Gastrocnemius medialis (tissue), 4 donors: Measurements from ENCODE around the gene CRHR1. TPM values are rescaled to one million over a fixed set of nuclear protein-coding genes. Genes with fewer than 3 reads are reported as not detected.

Experiments used
- ATAC-seq, 2 donors: fragments of 150-250 bp; one replicate each; pipeline ENCODE4 v1.9.1; 2016
- DNase-seq, 2 donors: peaks; one replicate each; pipeline ENCODE4 v3.0.0-alpha.2; 2019
- H3K27ac ChIP-seq, 4 donors: fragments of 200-600 bp; sonication (generic); 1 replicate in 1 of 4; 2 replicates in 3 of 4; pipeline ENCODE4 v1.5.1; 2016 to 2018; ENCODE audit warnings: mild to moderate bottlenecking in 2 of 4, moderate library complexity in 1 of 4
- H3K27me3 ChIP-seq, 3 donors: fragments of 200-600 bp; sonication (generic) in 2 of 3; 1 replicate in 1 of 3; 2 replicates in 2 of 3; pipeline versions ENCODE4 v1.5.1 to v1.6.0; 2016 to 2019; ENCODE audit warnings: mild to moderate bottlenecking in 1 of 3, moderate library complexity in 1 of 3
- H3K36me3 ChIP-seq, 2 donors: fragments of 200-600 bp; sonication (generic) in 1 of 2; one replicate each; pipeline ENCODE4 v1.5.1; 2017 to 2018
- H3K4me1 ChIP-seq, 2 donors: fragments of 200-600 bp; sonication (generic) in 1 of 2; one replicate each; pipeline ENCODE4 v1.5.1; 2016 to 2017; ENCODE audit warnings: mild to moderate bottlenecking in 2 of 2
- H3K4me3 ChIP-seq, 4 donors: fragments of 200-600 bp; sonication (generic) in 3 of 4; 1 replicate in 1 of 4; 2 replicates in 3 of 4; pipeline ENCODE4 v1.5.1; 2016 to 2019; ENCODE audit warnings: mild to moderate bottlenecking in 2 of 4
- H3K9me3 ChIP-seq, 3 donors: fragments of 200-600 bp; sonication (generic) in 2 of 3; 1 replicate in 1 of 3; 2 replicates in 2 of 3; pipeline ENCODE4 v1.5.1; 2016 to 2019
- POLR2A ChIP-seq, 2 donors: fragments of 450-650 bp; IDR thresholded peaks; one replicate each; pipeline ENCODE4 v1.6.1; 2017; ENCODE audit warnings: antibody characterized with exemption in 2 of 2, mild to moderate bottlenecking in 2 of 2, moderate library complexity in 2 of 2
- in situ Hi-C, 4 donors: fragments of 200-750 bp; cut with MboI; loops; one replicate each; pipeline versions ENCODE4 v1.15.0 to v1.8.0; 2017; ENCODE audit warnings: low sequenced_read_pairs in 4 of 4
- intact Hi-C: fragments of 100-400 bp; cut with DNase I; formaldehyde crosslinking; loops from one replicate; pipeline ENCODE4 v1.15.1; 2023; ENCODE audit warnings: low total_unique reads
- total RNA-seq, 4 donors: library from RNA; depleted of rRNA; stranded (reverse); fragments of >200 nt; gene quantifications; one replicate each; pipeline versions ENCODE4 v1.1.0 to v1.2.3, GENCODE V29; 2016
- TF ChIP-seq, protein P1 (sequence below), 5 experiments: fragments of 450-650 bp in 3 of 5; fragments of 200-600 bp in 2 of 5; sonication (generic) in 2 of 5; IDR thresholded peaks in 4 of 5; conservative IDR thresholded peaks in 1 of 5; 1 replicate in 4 of 5; 2 replicates in 1 of 5; pipeline ENCODE4 v1.5.1; 2016 to 2019; ENCODE audit warnings: antibody characterized with exemption in 5 of 5, mild to moderate bottlenecking in 3 of 5, moderate library complexity in 3 of 5

Gene CRHR1
- total RNA-seq, 4 donors from 2014 or later, result not detected

GRCh38 chr17:45751466-45751865, 32.7 kb upstream of the CRHR1 start:
- Histone ChIP-seq H3K27ac (no peak overlapping the region), H3K36me3 (no peaks in the 10 kb centered on the region), H3K9me3 (no peaks in the 10 kb centered on the region), H3K4me3 (no peak overlapping the region), H3K4me1 (no peaks in the 10 kb centered on the region), H3K27me3 (peaks cover 1 to 25% (median 10%) of the 10 kb centered on the region in 3 donors)
- in situ Hi-C loops, result no loop called here
- DNase-seq (no peak), ATAC-seq (no peak)
- TF ChIP-seq POLR2A (IDR thresholded peaks at IDR 0.05), result no peak
- TF ChIP-seq, protein P1, sequence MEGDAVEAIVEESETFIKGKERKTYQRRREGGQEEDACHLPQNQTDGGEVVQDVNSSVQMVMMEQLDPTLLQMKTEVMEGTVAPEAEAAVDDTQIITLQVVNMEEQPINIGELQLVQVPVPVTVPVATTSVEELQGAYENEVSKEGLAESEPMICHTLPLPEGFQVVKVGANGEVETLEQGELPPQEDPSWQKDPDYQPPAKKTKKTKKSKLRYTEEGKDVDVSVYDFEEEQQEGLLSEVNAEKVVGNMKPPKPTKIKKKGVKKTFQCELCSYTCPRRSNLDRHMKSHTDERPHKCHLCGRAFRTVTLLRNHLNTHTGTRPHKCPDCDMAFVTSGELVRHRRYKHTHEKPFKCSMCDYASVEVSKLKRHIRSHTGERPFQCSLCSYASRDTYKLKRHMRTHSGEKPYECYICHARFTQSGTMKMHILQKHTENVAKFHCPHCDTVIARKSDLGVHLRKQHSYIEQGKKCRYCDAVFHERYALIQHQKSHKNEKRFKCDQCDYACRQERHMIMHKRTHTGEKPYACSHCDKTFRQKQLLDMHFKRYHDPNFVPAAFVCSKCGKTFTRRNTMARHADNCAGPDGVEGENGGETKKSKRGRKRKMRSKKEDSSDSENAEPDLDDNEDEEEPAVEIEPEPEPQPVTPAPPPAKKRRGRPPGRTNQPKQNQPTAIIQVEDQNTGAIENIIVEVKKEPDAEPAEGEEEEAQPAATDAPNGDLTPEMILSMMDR (IDR thresholded peaks at IDR 0.05 in 4 of 5, conservative IDR thresholded peaks at IDR 0.05 in 1 of 5), result no peak
- intact Hi-C loops, result no loop called here

DNA sequence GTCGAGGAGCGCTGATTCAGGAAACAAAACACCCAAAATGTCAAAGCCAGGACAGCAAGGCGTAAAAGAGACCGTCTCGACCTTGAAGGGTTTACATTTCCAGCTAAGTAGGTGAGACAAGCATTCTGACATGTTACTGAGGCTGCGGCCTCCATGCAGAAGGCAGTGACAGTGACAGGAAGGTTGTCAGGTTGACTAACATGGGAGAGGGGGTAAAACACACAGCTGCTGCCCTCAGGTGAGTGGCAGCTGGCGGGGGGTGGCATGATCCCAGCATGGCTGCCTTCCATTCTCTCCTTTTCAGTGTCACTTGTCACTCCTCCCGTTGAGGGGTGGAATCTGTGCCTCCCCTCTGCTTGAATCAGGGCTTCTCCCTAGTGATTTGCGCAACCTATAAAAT, 31.9 kb upstream of the CRHR1 start:
- Histone ChIP-seq H3K27ac (no peak overlapping the region), H3K4me3 (no peak overlapping the region), H3K36me3 (no peaks in the 10 kb centered on the region), H3K27me3 (peaks cover 7 to 30% (median 10%) of the 10 kb centered on the region in 3 donors), H3K9me3 (no peaks in the 10 kb centered on the region), H3K4me1 (no peaks in the 10 kb centered on the region)
- intact Hi-C loops, result no loop called here
- DNase-seq (no peak), ATAC-seq (no peak)
- TF ChIP-seq, protein P1 (IDR thresholded peaks at IDR 0.05 in 4 of 5, conservative IDR thresholded peaks at IDR 0.05 in 1 of 5), result no peak
- no peak for TF ChIP-seq POLR2A (IDR thresholded peaks at IDR 0.05)
- in situ Hi-C loops, result no loop called here

GRCh38 chr17:45753645-45754225, 30.4 kb upstream of the CRHR1 start:
- Histone ChIP-seq H3K9me3 (no peaks in the 10 kb centered on the region), H3K27me3 (peaks cover 7 to 30% (median 10%) of the 10 kb centered on the region in 3 donors), H3K27ac (no peak overlapping the region), H3K4me3 (no peak overlapping the region), H3K36me3 (no peaks in the 10 kb centered on the region), H3K4me1 (no peaks in the 10 kb centered on the region)
- intact Hi-C loops (no loop called here), in situ Hi-C loops (no loop called here)
- ATAC-seq, result no peak
- DNase-seq, result no peak
- TF ChIP-seq, protein P1 (IDR thresholded peaks at IDR 0.05 in 4 of 5, conservative IDR thresholded peaks at IDR 0.05 in 1 of 5), result no peak
- no peak for TF ChIP-seq POLR2A (IDR thresholded peaks at IDR 0.05)

DNA sequence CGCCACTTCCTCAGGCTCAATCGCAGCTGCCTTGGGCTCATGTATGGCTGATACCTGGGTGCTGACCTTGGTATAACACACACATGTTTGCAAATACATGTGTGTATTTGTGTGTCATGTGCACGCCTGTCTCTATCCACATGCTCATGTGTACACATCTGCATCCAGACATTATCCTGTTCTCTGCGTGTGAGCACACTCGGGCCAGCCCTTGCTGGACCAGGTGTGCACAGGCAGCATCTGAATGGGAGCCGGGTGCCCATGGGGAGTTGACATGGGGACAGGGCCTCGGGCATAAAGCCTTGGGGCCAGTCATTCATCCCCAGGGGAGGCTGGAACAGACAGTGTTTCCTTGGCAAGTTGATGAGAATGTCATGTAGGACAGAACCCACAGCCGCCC, 29.1 kb upstream of the CRHR1 start:
- no peak for ATAC-seq
- Histone ChIP-seq H3K9me3 (no peaks in the 10 kb centered on the region), H3K36me3 (no peaks in the 10 kb centered on the region), H3K27ac (no peak overlapping the region), H3K27me3 (peaks cover 7 to 30% (median 10%) of the 10 kb centered on the region in 3 donors), H3K4me3 (no peak overlapping the region), H3K4me1 (no peaks in the 10 kb centered on the region)
- no peak for DNase-seq
- in situ Hi-C loops (no loop called here), intact Hi-C loops (no loop called here)
- TF ChIP-seq POLR2A (IDR thresholded peaks at IDR 0.05), result no peak
- TF ChIP-seq, protein P1 (IDR thresholded peaks at IDR 0.05 in 4 of 5, conservative IDR thresholded peaks at IDR 0.05 in 1 of 5), result no peak
